ENCODE measurements around the gene WNT7A.
"Not testable (repeated sequence)": the region's sequence is repeated elsewhere in the genome, so short reads cannot be mapped to it uniquely, and the experiment has no call there.

WNT7A gene

DNA sequence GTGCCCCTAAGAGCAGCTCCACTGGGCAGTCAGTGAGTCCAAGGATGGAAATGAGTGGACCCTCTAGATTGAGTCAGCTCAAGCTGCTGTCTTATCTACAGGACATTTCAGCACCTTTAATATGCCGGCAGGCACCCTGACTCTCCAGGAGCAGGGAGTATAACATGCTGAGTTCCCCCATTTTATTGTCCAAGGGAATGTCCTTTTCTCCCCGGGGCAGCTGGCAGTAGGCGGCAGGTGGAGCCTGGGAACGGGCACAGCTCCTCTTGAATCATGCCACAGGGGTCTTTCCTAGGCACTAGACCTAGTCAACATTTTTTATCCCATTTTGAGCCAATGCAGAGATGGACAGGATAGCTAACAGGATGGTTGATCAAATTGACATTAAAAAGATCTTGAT is 14.8 kb downstream of the WNT7A start:
- no peak for FAIRE-seq

- FAIRE-seq, result no peak
Observed at GRCh38 chr3:13863965-13864595, 15.8 kb downstream of the WNT7A start.

DNA sequence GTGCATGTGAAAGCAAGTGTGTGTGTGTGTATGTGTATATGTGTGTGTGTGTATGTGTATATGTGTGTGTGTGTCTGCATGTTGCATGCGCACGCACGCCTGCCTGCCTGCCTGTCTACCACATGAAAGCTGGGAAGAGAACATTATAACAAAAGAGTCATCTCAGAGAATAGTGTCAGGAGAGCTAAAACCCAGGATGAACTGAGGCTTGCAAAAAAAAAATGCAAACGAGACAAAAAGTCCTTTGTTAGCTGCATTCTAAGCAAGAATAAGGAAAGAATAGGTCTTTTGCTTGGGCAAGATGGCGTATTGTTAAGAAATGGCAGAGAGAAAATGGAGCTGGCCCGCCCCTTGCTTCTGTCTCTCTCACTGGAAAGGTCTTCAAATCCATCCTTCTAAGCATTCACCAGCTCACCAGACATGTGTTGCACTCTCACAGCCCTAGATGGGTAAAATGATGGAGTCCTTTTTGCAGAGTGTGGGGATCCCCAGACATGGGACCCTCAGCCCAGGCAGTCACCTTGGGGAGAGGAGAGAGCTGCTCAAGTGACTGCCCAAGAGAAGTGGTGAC is 16.4 kb downstream of the WNT7A start:
- FAIRE-seq, result no peak

DNA sequence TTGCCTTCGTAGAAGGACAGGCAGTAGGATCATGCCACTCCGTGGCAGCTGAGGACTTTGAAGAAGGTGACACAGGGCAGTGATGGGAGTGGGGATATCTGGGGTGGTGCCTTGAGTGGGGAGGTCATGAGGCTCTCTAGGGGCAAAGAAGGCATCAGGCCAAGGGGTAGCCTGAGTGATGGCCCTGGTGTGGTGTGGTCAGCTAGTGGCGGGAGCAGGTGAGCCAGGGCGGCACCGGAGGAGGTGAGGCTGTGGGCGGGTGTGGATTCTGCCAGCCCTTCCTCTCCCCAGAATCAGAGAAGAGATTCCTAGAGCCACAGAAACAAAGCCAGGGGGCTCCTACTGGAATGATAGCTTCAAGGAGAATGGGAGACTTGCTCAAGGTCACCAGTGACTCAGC is 18.4 kb downstream of the WNT7A start:
- no peak for FAIRE-seq

DNA sequence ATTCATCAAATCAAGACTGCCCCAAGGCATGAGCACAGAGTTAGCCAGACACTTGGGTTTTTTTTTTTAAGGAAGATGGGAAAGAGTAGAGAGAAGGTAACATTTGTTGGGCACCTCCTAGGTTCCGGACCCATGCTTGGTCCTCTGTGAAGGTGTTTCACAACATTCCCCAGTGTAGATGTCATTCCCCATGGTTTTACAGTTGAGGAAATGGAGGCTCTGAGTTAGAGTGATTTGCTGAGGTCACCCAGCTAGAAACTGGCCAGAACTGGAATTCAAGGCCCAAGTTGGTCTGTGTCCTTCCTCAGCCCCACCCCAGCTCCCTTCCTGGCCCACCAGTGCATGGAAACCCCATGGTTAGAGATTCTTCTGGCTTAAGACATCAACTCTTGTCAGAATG is 19.9 kb downstream of the WNT7A start:
- no peak for FAIRE-seq

DNA sequence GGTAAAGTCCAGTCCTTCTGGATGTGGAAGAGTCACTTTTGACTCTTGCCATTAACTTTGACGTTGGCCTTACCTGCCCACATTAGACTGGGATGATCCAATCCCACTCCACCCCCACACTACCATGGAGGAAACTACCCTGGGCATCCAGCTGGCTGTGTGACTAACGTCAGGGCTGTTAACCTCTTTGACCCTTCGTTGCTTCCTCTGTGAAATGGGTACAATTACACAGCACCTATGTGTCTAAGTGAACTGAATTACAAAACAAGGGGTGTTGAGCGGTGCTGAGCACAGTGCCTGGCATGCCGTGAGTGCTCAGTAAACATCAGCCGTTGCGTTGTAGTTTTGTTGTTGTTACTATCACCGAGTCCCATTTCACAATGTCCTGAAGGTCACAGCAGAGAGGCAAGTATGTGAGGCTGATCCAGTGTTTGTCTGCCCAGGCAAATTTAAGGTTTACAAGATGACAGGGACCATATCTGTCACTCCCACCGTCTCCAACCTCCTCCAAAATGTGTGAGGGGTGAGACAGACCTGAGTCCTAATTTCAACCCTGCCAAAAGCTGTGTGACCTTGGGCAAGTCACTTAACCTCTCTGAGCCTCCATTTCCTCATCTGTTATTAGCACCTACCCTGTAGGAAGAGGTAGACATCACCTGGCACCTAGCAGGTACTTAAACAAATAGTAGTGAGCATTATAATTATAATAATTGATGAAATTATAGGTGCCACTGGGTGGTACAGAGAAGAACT is 20.9 kb downstream of the WNT7A start:
- FAIRE-seq, result no peak

- FAIRE-seq, result no peak
Observed at GRCh38 chr3:13857702-13858380, 22.0 kb downstream of the WNT7A start.

DNA sequence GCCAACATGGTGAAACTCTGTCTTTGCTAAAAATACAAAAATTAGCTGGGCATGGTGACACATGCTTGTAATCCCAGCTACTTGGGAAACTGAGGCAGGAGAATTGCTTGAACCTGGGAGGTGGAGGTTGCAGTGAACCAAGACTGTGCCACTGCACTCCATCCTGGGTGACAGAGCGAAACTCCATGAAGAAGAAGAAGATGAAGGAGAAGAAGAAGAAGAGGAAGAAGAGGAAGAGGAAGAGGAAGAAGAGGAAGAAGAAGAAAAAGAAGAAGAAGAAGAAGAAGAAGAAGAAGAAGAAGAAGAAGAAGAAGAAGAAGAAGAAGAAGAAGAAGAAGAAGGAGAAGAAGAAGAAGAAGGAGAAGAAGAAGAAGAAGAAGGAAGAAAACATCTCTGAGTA is 23.2 kb downstream of the WNT7A start:
- FAIRE-seq, result not testable (repeated sequence)

- FAIRE-seq, result no peak
Observed at GRCh38 chr3:13856006-13856405, 23.9 kb downstream of the WNT7A start.

DNA sequence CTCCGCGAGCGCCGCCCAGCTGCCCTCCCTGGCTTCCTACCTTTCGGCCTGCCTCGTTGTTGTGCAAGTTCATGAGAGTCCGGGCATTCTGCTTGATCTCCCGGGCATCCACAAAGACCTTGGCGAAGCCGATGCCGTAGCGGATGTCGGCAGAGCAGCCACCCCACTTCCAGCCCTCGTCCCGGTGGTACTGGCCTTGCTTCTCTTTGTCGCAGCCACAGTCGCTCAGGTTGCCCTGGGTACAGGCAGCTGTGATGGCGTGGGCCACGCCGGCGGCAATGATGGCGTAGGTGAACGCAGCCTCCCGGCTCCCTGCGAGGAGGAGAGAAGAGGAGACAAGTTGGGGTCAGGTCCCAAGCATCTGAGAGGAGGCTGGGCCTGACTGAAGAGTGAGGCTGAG is 25.4 kb downstream of the WNT7A start:
- FAIRE-seq, result no peak

- FAIRE-seq, result no peak
Observed at GRCh38 chr3:13853978-13854296, 25.9 kb downstream of the WNT7A start.

DNA sequence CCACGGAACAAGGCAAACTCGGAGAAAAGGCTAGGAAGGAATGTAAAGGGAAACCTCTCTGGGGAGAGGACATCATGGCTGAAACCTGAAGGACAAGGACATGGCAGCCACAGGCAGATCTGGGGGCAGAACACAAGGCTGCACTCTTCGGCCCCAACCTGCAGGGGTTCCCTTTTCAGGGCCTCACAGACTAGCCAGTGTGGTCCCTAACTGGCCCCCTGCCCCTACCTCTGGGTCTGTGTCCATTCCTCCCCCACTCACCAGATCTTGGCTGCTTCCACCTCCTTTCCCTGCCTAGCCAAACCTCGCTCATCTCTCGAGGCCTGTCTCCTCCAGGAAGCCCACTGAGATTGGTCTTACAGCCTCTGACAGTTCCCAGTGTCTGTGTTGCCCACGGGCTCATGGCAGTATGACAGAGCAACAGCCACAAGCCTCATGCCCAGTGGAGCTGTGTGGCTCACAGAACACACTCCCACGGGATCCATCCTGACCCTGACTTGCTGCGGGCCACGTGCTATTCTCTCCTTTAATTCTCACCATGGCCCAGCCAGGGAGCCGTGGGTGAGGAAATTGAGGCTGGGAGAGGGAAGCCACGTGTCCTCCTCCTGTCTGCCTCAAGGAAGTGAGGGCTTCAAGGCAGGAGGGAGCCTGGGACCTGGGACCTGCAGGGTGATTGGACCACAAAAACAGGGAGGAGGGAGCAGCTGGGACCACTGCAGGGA is 26.5 kb downstream of the WNT7A start:
- no peak for FAIRE-seq

- FAIRE-seq, result no peak
Observed at GRCh38 chr3:13852638-13853009, 27.2 kb downstream of the WNT7A start.

DNA sequence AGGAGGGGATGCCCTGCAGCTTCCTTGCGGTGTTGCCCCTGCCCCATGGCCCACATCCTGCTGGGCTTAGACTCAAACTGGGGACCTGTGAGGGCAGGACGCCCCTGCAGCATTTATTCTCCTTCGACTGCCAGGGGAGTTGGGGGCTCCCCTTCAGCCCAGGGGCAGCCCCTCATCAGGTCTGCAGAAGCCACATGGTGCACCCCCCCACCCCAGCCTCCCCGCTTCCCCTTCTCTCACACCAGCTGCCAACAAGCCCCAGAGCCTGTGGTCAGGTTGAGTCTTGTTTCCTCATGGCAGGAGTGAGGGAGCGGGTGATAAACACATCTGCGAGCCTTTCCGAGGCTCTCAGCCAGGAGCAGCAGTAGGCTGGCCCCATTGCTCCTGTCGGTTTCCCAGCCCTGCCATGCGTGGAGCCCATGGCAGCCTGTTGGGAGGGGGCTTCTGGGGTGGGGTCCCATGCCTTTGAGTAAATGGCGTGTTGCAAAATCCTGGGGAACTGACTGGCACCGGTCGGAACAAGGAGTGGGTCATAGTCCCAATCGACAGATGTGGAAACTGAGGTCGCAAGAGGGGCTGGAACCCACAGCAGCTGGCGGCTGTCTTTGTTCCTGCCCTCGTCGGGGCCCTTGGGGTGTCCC is 27.8 kb downstream of the WNT7A start:
- no peak for FAIRE-seq

- FAIRE-seq, result no peak
Observed at GRCh38 chr3:13851091-13851849, 28.6 kb downstream of the WNT7A start.

GRCh38 chr3:13850161-13850945 is 29.5 kb downstream of the WNT7A start:
- FAIRE-seq, result no peak

DNA sequence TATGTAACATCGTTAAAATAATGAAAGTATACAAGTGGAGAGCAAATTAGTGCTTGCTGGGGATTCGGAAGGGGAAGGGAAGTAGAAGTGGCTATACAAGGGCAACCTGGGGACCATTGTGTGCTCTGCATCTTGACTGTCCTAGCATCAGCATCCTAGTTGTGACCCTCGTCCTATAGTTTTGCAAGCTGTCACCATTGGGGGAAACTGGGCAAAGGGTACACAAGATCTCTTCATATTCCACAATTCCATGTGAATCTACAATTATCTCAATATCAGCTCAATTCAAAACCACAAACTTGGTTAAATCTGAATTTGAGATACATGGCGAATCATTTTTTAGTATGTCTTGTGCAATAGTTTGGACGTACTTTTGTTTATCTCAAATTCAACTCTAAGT is 30.9 kb downstream of the WNT7A start:
- no peak for FAIRE-seq

GRCh38 chr3:13846716-13847570 is 32.9 kb downstream of the WNT7A start:
- no peak for FAIRE-seq

DNA sequence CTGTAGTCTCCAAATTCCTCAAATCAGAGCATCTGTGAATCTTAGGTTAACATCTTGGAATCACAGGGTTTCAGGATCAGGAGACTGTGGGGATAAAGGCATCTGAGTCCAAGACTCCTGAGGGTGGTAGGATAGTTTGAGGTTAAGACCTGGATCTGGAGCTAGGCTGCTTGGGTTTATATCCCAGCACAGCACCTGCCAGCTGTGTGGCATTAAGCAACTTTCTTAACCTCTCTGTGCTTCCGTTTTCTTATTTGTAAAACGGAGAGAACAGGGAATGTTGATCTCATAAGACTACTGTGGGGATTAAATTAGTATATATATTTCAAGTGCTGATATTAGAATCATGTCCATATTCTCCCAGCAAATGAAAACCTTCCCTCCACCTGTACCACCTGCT is 33.6 kb downstream of the WNT7A start:
- FAIRE-seq, result no peak

GRCh38 chr3:13845806-13846205 is 34.1 kb downstream of the WNT7A start:
- no peak for FAIRE-seq
